CD4-positive, alpha-beta T cell treated with Interleukin-17A for 1 hour (primary cell): Measurements from ENCODE around the gene PLXNA4.

ENCODE experiments used
- DNase-seq: peaks from one replicate; pipeline ENCODE4 v3.0.0-alpha.2; 2020

The PLXNA4 gene

DNA sequence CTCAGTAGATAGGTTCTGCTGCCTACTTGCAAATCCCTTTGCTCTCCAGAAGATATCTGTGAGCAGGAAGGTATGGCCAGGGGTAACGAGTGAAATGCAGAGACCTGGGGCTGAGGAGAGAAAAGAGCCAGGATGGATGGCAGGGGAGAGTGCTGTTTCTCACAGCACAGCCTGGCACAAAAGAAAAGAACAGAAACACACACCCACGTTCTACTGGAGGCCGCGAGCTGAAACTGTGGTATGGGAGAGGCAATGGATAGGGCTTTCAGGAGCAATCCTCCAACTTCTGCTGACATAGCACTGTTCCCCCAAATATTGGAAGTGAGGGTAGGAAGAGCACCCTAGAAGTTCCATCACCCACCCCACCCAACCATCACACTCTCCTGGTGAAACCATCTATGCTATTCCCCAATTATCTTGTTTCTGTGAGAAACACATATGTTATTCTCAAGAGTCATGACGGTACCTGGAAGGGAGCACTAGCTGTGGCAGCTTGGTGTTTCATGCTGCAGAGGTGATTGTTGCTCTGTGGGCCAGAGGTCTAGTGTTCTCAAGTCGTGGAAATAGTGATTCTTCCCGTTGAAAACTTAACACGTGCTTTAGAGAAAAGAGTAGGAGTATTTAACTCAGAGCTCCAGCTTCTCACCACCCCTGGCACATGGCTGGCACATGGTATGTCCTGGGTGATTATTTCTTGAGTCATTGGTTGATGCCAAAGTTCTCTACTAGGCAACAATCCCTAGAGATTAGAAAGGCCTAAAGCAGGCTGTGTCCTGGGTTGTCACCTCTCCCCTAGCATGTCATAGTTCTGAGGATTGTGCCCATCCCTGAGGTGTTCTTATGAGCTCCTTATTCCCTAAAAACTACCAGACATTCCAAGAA is 198.3 kb downstream of the PLXNA4 start:
- no peak for DNase-seq

DNA sequence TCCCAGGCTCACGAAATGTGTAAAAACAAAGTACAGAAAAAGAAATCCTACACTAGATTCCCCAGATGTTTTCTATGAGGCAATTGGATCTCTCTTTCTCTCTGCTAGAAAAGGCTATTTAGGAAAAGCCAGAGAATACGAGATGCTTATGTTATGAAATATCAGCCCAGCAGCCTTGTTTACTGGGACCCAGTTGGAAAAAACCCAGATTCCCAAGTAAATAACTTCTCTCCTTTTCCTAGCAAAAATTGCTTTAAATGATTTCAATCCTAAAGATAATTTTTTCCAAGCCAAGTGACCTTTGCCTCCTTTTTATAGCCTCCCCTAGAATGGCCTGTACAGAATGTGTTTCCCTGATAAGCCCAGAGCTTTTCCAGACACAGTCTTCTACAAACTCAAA is 199.3 kb downstream of the PLXNA4 start:
- no peak for DNase-seq

DNA sequence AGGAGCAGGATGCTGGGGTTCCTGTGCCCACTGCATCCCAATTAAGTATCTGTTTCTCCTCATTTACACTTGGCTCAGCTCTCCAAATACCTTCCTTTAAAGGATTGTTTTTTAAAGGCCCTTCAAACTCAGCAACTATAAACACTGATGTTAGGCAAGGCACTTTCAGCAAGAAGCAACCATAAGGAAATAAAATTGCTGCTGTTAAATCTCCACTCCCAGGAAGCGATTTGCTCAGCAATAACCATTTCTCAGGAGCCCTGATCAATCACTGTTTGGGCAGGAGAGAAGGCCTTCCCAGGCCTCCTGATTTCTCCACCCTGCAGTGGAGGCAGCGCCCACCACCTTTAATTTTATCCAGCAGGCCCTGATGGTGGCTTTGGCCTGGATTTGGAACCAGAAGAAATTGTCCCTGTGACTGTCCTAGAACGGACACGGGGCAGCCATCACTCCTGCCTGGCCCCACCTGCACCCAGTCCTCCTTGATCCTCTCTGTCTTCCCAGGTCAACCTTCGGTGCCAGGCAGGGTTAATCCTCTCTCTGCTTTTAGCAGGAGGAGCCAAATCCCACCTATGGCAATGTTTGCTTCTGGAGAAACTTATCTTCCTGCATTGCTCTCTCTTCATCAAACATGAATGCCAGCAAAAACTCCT is 199.8 kb downstream of the PLXNA4 start:
- DNase-seq, result no peak

DNA sequence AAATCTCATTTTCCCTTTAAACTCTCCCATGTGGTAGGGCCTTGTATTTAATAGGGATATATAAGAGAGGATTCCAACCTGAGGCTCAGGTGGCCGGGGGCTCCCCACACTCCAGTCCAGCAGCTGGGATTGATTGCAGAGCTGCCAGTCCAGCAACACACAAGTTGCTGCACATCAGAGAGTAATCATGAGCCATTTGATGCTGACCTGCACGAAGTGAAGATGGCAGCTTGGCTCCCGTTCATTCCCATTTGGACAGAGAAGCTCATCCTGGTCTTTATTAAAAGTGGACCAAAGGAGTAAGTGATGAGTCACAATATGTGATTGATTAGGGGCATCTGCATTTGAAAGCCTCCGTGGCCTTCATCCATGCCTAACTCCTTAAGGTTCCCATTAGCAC is 202.4 kb downstream of the PLXNA4 start:
- no peak for DNase-seq

DNA sequence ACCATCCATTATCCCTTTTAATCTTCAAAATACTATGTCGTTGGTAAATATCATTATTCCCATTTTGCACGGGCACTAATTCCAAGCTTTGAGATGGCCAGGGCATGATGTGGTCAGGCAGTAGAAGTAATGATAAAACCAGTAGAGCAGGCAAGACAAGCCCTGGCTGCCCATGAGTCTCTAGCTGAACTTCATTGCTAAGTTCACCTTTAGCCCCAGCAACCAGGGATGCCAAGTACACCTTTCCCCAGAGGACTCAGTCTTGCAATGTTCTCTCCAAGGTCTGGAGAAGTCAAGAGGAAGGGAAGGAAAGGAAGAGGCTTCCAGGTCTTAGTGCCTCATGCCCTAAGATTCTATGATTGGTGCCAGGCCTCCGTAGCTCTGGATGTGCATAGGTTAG is 203.2 kb downstream of the PLXNA4 start:
- no peak for DNase-seq

DNA sequence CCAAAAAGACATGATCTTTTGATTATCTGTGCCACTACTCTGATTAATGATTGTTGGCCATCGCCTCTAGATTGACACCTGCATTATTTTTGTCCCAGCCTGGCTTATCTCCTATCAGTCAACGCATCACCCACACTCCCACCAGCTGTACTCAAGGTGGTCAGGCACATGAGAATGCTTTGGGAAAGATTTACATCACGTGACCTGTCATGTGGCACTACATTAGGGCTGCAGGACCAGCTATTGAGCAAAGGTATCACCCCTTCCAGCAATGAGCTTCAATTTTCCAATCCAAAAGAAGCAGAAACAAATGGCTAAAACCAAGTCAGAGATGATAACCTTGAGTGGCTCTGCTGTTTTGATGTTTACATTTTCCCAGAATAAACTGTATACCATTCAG is 204.3 kb downstream of the PLXNA4 start:
- no peak for DNase-seq

DNA sequence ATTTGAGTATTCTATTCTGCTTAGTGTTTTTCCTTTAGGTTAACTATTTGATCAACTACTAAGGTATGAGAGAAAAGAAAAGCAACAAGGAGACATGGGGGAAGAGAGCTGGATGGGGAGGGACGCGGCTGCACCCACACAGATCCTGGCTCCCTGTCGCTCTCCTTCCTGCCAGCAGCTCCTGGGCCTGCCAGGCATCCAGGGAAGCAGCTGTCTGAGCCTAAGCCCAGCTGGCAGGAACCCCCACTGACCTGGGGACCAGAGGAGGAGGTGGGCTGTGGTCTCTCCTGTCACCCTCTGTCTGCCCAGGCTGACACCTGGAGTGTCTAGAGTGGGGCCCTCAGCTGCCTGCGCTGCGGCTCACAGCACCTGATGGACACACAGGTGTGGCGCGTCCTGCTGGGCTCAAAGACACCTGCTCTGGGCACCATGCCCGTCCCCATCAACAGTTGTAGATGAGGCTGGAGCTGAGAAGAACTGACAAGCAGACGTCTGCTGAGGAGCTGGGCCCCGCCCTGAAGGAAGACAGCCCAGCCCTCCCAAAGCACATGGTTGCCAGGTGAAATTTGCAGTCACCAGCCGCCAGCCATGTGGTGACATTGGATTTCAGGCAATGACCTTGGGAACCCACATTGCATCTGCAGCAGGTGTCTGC is 207.9 kb downstream of the PLXNA4 start:
- no peak for DNase-seq

DNA sequence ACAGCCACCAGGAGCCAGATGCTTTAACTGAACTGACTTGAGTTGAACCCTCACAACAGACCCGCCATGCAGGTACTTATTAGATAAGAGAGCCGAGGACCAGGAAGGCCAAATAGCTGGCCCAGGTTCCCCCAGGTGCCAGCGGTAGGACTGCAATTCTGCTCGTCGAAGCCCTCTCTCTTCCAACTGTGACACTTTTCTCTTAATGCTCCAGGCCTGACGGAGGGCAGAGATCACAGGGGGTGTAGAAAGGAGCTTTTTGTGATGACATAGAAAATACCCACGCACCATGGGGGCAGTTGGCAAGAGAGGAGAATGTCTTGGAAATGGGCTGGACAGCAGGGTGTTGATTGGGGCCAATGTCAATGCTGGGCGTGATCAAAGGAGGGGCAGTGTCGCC is 208.5 kb downstream of the PLXNA4 start:
- no peak for DNase-seq

DNA sequence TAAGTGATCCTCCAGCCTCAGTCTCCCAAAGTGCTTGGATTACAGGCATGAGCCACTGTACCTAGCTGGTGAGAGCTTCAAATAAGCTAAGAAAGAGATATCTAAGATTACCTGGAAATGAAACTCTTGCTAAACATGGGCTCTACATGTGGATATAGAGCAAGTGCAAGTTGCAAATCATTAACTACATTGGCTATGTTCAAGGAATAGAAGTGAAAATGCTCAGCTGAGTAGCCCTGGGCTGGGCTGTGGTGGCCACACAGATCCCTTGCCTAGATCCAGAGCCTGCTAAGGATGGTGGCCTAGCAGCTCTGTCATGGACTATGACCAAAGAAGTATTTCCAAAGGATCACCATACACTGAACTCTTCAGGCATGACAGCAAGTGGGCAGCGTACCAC is 209.3 kb downstream of the PLXNA4 start:
- no peak for DNase-seq

DNA sequence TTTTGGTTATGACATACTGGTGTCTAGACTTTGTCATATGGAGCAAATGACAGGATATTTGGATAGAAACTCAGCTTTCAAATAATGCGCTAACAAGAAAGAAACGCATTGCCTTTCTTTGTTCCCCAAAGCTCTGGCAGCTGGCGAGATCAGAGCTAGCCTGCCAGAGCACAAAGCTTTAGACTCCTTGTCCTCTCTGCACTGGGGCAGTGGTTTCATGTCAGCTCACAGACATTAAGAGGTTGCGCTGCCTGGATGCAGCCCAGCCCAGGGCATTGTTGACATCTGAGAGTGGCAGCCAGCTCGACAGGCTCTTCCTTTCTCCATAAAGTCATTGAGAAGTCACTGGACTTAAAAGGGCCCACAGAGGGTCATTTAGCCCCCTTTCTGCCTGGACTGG is 212.0 kb downstream of the PLXNA4 start:
- DNase-seq, result no peak

DNA sequence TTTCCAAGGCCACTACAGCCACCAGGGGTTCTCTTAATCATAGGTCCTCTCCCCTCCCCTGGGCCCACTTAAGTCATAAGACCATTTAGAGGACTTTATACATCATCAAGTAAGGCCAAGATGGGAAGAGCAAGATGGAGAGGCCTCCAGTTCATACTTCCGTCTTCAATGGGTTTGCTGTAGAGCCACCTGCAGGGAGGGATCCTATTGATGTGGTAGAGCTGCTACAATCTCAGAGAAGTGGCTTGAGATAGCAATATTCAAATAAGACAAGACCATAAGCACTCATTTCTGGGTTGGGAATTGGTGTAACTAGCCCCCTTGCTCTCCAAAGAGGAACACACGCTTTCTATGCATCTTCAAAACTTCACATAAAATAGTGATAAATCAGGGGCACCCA is 214.2 kb downstream of the PLXNA4 start:
- no peak for DNase-seq

DNA sequence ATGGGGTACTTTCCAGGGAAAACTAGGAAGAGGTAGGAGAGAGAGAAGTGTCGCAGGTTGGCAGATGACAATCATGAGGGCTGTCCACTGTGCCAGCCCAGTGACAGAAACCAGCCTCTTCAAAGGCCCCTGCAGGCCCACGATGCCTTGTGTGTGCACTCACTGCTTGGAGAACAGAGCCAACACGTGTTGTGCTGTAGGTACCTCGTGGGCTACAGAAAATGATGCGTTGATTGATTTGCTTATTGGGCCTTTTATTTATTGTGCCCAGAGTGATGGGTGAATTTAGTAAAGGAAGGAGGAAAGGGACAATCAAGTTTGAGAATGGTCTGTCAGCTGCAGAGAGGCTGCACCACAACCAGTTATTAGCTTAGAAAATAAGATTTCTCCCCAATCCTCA is 215.1 kb downstream of the PLXNA4 start:
- no peak for DNase-seq

DNA sequence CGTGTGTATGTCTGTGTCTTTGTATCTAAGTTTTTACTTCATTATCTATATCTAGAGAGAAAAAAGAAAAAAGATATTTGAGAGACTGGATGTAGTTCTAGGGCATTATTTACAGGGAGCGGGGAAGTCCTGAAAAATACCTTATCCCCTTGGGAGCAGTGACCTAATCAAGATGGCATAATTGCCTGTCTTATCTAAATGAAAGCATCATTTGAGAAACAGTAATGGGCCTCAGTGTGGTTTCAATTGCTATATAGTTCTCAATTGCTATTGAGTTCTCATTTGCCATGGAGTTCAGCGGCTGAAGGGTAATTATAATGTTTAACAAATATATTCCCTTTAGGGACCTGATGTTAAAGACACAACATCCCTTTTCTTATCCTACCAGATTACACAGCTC is 216.5 kb downstream of the PLXNA4 start:
- no peak for DNase-seq

DNA sequence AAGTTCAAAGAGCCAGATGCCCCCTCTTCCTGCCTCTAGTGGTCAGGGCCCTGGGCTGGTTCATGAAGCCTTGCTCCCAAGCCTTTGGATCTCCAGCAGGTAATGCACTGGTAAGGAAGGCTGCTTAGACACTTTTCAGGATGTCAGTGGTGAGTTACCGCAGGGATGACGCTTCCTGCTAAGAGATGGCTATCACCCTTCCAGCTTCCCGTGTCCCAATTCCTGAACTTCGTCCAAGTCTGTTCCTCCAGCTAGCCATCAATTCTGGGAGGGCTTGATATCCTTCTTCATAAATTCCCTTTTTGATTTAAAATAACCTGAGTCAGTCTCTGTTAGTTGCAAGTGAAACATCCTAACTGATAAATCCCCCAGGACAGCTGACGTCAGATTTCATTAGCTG is 221.2 kb downstream of the PLXNA4 start:
- no peak for DNase-seq

DNA sequence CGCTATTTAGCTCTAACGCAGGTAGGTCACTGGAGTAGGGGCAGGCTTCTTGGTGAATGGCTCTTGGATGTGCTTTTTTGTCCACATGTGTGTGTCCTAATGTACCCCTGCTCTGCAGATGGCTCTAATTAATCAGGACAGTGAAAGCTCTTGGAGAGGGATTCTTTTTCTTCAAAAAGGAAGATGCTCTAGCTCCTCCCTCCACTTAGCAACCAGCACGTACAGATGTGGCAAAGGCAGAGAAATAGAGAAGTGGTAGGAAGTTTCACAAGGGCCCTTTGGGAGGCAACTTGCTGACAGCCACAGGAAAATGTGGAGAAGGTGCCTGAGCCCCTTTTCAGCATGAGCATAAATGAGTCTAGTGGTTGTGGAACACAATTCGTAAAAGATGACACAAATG is 221.7 kb downstream of the PLXNA4 start:
- DNase-seq, result no peak

DNA sequence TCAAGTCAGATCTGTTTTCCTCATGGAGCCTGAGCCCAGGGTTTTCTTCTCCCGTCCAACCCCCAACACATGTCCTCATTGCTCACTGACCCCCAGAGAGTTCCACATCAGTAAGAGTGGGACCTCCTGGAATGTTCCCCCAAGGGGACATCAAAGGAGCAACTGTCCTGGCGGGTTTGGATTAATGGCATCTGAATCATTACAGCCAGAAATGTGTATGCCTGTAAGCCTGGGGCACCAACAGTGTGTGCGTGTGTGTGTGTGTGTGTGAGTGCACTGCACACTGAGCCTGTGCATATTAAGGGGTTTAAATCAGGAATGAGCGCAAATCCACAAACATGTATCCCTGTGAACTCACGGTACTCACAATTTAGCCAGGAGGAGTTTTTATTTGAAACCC is 222.3 kb downstream of the PLXNA4 start:
- DNase-seq, result no peak

DNA sequence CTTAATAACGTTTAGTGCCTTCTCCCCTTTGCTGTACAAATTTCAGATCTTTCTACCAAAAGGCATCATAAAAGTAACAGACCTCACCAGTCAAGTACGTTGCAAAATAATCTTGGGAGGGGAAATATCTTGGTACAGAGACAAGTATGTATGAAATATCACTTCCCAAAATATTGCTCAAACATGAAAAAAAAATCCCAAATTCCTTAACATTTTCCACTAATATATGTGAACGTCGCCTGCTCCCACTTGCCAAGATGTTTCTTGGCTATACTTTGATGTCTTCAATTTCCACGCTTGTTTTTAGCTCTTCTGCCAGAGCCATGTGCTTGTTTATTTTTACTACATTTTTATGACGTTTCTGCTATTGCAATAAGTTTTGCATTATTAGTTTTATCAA is 223.5 kb downstream of the PLXNA4 start:
- DNase-seq, result no peak

DNA sequence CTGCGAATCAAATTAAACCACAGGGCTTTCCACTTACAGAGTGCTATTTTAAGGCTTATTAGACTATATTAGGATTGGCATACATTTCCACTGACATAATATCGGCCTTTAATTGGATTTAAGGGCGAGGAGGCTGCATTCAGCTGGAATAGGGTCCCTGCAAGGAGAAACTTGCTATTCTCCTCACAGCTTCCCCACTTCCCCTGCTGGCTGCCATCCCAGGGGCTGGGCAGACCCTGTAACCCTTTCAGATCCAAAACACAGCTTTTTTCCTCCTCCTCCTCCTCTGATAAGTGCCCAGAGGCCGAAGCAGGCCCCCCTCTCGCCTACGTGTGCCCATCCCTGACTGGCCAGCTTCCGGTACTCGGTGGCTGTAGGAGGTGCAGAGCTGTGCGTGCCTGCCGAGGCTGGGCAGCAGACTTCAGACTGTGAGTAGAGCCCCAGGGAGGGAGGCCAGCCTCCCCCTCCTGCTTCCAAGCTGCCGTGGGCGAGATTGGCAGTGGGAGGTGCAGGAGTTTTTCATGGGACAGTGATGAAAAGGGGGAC is 224.2 kb downstream of the PLXNA4 start:
- no peak for DNase-seq

DNA sequence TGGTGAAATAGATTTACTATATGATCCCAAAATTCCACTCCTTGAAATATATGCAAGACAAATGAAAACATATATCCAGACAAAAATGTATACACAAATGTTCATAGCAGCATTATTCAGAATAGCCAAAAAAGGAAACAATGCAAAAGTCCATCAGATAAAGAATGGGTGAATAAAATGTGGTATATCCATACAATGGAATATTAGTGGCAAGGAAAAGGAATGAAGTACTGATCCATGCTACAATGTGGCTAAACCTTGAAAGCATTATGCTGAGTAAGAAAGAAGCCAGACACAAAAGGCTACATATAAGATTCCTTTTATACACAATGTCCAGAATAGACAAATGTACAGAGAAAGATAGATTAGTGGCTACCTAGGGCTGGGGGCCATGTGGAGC is 225.5 kb downstream of the PLXNA4 start:
- DNase-seq, result no peak

DNA sequence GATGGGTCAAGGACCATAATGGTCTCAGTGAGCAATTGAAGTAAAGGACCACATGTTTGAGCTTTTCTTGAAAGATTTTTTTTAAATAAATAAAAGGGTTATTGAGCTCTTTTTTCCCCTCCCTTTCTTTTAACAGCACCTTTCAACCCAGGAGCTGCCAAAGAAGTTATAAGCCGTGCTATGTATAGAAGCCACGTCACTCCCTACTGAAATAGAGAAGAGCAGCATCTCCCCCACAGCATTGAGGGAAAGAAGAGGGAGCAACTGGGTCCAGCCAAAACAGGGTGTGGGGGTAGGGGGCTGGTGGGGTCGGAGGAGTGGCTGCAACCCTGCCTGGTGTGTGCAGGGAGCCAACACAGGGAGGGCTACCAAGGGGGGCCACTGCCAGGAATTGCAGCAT is 227.2 kb downstream of the PLXNA4 start:
- no peak for DNase-seq

DNA sequence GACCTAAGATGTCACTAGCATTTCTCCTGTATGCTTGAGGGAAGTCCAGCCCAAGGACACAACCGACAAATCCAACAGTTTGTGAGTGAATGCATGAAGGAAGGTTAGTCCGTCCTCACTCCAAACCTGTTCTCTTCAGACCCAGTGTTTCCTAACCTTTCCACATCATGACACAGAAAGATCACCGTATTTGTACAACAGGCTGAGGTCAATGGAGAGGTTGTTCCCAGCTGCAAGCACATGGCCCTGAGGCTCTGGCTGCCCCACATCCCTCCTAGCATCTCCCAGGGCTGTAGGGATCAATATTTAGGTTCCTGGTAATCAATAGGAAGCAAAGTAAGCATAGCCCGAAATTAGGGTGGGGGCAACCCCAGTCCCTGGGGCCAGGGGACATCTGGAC is 227.9 kb downstream of the PLXNA4 start:
- DNase-seq, result no peak

DNA sequence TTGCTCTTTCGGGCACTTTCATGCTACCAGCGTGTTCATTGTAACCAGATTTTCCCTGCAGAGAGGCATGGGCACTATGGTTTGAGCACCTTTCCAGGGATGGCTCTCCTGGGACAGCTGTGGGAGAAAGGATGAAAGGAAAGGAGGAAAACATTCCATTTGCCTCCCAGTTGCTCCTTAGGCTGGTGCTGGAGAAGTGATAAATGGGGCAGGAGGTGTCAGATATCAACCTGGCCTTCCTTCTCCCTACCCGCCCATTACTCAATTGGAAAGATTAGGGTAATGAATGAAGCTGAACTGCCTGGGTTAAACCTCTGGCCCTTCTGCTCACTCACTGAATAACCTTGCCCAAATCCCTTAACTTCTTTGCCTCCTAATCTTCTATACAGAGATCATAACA is 228.4 kb downstream of the PLXNA4 start:
- DNase-seq, result no peak

DNA sequence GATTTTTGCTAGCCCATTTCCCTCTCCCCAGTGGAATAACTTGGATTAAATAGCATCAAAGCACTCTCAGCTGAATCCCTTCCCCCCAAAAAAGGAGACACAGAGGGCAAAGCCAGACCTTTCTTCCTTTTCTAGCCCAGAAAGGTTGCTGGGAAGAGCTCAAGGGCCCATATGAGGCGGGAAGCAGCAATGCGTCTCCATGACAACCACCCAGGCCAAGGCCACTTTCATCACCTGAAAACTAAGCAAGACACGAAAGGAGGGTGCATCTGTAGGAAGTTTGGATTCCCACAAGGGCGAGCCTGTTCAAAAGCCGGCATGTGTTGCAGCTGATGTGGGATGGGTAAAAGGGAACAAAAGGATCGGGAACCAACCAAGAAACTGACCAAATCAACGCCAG is 229.1 kb downstream of the PLXNA4 start:
- DNase-seq, result no peak

DNA sequence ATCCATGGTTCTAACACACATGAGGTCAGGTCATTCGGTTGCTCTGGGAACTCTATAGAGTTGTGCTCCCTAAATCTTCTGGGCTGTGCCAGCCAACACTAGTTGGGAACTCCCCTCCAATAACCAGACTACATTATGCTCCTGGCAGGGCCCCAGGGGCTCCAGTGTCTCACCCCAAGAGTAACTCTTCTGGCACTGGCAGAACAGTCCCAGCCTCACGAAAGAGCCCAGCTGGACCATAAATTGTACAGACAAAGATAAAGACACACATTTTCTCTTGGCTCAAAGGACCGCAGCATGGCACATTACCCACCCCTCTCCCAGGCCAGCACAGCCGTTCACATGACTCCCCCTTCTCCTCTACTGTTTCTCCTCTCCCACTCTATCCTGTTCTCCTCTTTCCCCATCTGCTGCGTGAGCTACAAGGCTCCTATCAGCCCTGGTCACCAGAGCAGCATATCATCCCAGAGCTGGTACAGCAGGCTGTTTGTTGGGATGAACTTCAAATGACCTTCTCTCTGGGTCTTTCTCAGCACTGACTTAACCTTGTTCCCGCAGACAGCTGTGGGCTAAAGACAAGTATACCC is 230.6 kb downstream of the PLXNA4 start:
- no peak for DNase-seq
